ENCODE data around the gene RERG.

RERG gene

DNA sequence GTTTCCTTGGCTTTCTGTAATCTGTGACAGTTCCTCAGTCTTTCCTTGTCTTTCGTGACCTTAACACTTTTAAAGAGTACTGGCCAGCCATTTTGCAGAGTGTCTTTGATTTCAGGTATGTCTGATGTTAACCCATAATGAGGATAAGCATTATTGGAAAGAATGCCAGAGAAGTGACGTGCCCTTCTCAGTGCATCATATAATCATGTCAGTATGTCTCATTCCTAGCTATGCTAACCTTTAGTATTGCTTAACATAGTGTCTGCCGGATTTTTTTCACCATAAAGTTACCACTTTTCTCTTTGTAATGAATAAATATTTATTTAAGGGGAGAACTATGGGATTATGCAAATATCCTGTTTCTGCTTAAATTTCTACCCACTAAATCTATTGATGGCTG lies 28.5 kb downstream of the RERG start:
- no peak for DNase-seq (ENCODE audit: extremely low read depth in 1 of 2, low read depth in 1 of 2)

DNA sequence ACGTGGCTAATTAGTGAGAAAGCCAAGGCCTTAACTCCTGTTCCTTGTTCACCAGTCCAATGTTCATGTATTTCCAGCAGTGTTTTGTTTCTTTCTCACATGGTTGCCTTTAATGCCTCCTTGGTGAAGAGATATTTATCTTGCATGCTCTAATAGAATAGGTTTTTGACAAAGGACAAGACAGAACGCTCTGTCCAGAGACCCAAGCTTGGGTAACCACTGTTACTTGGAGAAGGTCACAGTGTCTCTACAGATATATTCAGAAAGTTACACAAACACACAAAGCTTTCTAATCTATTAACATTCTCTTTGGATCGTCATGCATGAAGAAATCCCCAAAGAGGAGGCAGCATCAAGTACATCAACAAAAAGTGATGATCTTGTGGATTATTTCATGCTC lies 33.1 kb downstream of the RERG start:
- no peak for DNase-seq (ENCODE audit: extremely low read depth in 1 of 2, low read depth in 1 of 2)

DNA sequence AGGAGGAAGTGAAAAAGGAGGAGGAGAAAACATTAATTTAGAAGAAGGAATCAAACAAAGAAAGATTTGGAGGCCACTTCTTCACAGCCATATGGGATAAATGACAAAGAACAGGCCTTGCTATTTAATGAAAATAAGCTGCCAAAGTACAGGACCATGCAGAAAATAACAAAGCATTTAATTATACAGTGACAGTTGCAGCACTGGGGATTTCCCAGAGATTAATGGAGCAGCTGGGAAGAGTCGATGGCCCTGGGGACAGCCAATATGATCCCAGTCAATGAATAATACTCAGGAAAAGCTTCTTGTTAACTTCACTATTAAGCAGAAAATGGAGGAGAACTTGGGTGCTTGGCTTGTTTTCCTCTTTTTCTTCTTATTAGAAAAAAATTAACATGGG lies 34.6 kb downstream of the RERG start:
- no peak for DNase-seq (ENCODE audit: extremely low read depth in 1 of 2, low read depth in 1 of 2)

DNA sequence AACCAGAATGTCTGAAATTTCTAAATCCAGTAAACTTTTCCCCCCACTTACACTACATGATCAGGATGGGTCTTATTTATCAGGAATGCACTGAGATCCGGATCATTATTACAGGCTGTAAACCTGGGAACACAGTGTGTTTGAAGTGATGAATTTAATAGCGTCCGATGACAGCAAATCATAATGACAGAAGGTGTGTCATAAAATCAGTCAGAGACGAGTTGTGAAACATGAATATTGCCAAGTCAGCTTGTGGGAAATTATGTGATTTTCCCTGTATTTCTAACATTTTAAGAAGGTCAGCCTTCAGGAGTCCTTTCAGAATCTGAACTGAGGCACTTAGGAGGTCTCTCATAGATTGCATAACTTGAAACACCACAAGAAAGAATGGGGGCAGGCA lies 36.7 kb downstream of the RERG start:
- DNase-seq (ENCODE audit: extremely low read depth in 1 of 2, low read depth in 1 of 2) = no peak

DNA sequence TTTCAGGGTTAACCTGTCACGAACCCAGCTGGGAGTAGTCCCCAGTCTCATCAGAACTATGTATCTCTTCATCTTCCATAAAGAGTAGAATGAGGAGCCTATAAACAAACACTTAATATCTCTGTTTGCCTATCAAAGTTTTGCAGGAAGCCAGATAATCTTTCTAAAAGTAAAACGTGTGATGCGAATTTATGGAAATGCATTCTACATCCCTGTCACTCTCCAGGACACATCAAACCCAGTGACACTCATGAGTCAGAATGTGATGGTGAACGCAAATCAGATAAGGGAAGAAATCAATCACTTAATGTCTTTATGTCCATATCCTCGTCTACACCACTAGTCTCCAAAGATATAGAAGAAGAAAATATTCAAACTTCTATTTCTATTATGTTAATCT lies 37.4 kb downstream of the RERG start:
- DNase-seq (ENCODE audit: extremely low read depth in 1 of 2, low read depth in 1 of 2) = no peak

DNA sequence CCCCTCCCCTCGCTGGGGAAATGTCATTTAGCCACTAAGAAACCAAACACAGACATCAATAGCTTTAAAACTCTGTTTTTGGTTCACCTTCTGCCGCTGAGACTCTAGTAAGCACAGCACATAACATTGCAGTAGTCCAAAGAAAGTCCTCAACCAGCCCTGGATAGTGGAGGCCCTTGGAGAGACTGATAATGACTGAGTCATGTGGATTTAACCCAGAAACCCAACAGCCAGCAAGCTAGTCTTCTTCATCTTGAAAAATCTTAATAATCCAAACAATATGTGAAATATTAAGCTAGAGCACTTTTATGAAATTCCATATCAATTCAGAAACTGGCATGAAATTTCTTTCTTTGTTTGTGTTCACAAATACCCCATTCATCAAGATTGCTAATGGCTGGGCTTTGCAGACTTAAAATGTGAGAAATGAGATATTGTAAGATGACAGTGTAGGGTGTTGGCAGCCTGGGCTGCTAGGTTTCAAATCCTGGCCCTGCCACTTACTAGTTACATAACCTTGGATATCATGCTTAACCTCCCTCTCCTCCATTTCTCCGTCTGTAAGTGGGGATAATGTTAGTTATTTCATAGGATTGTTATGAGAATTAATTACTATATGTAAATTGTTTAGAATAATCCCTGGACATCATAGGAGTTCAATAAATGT lies 40.1 kb downstream of the RERG start:
- DNase-seq (ENCODE audit: extremely low read depth in 1 of 2, low read depth in 1 of 2) = no peak

DNA sequence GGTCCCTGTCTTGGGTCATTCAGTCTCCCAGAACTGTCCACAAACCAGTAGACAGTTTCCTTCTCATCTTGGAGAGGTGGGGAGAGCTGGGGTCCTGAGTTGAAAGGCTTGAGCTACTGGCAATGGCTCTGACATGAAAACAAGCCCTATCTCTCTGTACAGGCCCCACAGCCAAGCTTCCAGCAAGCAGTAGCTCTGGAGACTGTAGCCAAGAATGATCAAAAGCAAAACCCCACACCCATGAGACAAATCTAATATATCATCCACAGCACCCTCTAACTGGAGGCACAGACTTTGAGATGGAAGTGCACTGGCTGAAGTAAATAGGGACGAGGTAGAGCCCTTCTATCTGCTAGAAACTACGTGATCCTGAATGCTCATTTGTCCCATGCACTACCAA lies 40.9 kb downstream of the RERG start:
- DNase-seq (ENCODE audit: extremely low read depth in 1 of 2, low read depth in 1 of 2) = no peak

DNA sequence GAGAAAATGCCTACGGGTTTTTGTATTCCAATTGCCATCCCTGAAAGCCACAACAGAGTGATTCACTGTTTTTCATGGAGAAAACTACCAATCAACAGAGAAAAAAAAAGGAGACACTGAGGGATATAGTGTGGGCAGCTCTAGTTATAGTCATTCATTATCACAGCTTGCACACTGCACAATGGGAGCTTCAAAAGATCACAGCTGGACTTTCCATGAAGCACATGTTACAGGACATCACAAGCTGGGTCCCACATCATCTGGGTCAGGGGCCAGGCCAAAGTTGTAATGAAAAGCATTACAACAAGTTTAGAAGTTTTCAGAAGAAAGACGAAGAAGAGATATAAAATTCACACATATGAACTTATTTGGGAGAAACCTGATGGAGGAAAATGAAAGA lies 41.5 kb downstream of the RERG start:
- no peak for DNase-seq (ENCODE audit: extremely low read depth in 1 of 2, low read depth in 1 of 2)

DNA sequence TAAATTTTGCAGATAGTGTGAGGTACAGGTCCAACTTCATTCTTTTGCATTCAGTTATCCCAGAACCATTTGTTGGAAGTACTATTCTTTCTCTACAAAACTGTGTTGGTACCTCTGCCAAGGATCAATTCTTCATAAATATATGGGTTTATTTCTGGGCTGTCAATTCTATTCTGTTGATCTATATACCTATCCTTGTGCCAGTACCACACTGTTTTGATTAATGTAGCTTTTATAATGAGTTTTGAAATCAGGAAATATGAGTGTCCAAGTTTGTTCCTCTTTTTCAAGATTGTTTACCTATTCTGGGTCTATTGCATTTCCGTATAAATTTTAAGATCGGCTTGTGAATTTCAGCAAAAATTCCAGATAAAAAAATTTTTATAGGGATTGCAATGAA lies 48.1 kb downstream of the RERG start:
- DNase-seq (ENCODE audit: extremely low read depth in 1 of 2, low read depth in 1 of 2) = no peak

DNA sequence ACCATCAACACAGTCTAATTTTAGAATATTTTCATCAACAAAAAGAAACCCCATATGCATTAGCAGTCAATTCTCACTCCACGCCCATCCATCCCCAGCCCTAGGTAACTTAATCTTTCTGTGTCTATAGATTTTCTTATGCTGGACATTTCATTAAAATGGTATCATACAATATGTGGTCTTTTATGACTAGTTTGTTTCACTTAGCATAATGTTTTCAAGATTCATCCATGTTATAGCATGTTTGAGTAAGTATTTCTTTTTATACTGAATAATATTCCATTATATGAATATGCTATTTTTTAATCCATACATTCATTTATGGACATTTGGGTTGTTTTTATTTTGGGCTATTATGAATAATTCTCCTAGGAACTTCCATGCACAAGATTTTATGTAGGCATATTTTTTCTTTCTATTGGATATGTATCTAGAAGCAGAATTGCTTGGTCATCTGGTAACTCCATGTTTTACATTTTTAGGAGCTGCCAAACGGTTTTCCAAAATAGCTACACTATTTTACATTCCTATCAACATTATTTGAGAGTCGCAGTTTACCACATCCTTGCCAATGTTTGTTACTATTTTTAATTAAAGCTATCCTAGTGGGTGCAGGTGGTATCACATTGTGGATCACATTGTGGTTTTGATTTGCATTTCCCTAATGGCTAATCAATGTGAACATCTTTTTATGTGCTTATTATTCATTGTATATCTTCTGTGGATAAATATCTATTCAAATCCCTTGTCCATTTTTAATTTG lies 49.0 kb downstream of the RERG start:
- no peak for DNase-seq (ENCODE audit: extremely low read depth in 1 of 2, low read depth in 1 of 2)

DNA sequence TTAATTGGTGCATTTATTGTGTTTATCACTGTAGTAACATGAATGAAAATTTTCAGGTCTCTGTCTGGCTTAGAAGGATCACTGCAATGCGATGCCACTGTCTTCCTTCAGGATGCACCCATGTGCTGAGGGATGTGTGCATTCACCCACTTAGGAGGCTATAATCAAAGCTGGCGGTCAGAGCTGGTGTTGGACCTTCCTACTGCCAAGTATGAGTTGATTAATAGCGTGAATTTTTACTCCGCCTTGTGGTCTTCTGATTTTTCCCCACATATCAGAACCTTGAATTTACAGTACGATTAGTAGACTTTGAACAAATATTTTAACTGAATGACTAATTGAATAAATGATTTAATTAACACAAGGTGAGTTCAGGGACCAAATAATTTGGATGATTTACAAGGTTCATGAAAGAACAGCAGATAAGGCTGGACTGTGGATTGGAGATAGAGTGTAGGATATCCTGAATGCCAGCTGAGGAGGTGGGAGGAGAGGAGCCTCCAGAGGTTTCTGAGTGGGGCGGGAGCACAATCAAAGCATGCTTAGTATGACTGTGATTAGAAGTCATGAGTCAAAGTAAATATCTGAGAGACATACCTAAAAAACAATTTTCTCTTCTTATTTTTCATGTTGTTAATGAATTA lies 50.1 kb downstream of the RERG start:
- DNase-seq (ENCODE audit: extremely low read depth in 1 of 2, low read depth in 1 of 2) = no peak

DNA sequence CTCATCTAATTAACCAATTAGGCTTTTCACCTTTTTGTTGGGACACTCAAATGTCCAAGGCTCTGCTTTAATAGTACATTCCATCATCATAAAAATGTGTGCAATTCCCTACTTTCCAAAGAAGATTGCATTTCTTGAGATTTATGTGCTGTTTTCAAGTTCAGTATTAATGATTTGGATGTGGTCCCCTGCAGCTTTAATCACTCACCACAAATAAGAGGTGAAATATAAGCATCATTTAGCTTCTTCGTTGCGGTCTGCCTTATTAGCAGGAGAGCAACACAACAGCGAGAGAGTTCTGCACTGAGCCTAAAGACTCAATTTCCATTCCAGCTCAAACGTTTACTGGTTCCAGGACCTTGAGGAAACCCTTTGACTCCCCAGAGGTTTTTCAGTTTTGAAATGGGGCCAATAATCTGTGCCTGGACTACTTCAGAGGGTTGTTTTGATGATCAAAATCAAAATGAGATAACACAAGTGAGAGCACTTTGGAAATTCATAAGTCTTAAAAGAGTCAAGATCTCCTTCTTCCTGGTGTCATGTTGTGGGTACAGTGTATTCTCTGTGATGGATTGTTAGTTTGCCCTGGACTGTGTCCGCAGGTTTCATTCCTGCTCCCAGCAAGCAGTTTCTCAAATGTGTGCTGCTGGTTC lies 53.1 kb downstream of the RERG start:
- no peak for DNase-seq (ENCODE audit: extremely low read depth in 1 of 2, low read depth in 1 of 2)

DNA sequence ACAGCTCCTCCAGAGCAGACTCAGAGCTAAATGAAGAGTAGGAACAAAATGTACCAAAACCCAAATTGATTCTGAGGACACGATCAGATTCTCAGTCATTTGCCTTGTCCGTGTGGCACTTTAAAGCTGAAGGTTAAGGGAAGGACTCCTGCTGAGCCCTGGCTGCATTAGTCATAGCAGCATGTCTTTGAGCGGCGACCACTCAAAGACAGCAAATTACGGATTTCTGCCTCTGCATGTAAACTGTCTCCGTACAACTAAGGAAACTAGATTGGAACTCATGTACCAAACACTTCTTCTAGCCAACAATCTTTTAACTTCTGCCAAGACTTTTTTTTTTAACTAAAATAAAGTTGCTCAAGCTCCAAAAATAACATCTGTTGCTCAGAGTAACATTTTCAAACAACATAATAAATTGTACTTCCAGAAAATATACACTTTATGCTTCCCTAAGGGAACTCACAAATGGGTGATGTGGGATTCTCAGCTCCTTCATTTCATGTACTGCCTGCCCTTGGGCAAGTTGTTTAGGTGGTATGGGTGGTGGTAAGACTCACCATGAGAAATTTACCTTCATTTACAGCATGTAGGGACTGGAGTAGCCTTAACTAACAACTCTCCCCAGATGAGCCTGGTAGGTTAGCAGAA lies 56.1 kb downstream of the RERG start:
- no peak for DNase-seq (ENCODE audit: extremely low read depth in 1 of 2, low read depth in 1 of 2)

DNA sequence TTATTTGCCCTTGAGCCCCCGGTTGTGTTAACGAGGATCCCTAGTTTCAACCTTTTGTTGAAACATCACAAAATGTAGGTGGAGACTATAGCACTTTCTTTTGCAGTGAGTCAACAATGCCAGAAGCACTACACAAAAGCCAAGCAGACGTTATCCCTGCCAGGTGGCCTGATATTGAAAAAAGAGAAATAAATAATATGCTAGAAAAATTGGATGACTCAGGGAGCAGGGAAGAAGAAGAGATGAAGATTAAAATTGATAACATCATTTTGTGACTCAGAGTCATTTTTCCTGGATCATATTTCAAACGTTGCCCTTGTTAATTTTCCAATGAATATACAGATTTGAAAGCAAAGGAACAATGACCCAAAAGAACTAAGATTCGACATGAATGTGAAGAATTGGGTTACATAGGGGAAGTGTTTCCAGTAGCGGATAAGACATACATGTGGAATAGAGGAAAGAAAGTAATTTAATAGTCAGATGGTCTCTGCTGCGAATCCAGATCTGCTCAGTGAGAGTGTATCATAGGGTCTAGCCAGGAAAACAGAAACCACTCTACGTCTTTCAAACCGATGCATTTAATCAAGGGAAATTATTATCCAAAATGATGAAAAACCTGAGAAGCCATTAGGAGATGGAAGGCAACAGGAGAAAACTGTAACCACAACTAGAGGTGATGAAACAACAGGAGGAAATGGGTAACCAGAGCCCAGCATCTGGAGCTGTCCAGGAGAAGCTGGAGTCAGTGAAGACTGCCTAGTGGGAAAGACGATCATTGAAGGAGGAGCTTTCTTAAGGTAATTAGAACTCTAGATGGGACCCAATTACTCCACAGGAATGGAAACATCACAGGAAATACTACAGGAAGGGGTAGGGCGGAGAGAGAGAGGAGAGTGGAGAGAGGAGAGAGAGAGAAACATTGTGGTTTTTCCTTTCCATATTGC lies 57.9 kb downstream of the RERG start:
- DNase-seq (ENCODE audit: extremely low read depth in 1 of 2, low read depth in 1 of 2) = no peak

DNA sequence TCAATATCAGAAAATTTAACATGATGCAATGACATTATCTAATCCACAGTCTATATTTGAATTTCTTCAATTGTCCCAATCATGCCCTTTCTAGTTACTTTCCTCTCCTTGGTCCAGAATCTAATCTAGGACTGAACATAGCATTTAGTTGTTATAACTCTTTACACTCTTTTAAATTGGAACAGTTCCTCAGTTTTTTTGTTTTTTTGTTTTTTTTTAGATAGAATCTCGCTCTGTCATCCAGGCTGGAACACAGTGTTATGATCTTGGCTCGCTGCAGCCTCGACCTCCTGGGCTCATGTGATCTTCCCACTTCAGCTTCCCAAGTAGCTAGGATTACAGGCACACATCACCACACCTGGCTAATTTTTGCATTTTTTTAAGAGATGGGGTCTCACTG lies 63.1 kb downstream of the RERG start:
- no peak for DNase-seq (ENCODE audit: extremely low read depth in 1 of 2, low read depth in 1 of 2)

DNA sequence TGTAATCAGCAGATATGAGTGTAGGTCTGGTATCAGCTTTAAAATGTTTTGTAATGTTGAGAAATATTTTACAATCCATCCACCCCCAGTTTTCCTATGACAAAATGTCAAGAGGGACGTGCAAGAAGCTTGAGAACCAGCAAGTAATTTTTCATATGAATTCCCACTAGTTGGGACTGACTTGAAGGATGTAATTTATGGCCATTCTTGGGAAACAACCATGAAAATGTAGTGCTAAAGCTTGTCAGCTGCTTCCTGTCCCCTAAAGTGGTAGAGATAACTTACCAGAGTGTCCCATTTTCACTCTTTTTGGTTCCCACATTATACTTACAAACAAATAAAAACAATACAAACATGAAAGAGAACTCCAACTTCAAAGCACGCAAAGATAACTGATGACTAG lies 63.9 kb downstream of the RERG start:
- DNase-seq (ENCODE audit: extremely low read depth in 1 of 2, low read depth in 1 of 2) = no peak

DNA sequence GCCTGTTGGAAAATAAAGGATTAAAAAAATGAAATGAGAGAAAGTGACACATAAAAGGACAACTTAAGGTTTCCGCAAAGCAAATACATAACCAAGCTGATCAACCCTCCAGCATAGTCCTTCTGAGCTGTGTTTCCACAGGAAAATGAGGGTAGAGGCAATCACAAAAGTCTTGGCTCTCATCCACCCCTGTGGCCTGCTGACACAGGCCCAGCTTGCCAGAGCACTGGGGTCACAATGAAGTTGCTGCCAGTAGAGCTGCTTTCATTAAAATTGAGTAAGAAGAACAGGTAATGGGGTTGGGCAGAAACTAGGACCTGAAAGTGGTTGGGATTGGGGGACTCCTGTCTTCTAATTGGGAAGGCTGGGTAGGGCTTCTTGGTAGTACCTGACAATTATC lies 65.9 kb downstream of the RERG start:
- DNase-seq (ENCODE audit: extremely low read depth in 1 of 2, low read depth in 1 of 2) = no peak

DNA sequence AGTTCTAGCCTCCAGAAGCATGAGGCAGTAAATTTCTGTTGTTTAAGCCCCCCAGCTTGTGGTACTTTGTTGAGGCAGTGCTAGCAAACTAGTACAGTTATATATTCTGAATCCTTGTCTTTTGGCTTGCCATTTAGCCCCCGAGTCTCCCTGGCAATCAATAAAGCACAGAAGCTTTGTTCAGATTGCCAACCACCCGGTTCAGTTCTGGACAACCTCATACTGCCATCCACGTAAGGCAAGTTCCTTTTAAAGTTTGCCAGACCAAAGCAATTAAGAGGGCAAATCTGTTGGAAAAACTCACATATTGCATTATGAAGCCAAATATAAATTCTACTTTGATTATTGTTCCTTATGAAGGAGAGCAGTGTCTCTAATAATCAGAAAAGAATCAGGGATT lies 67.1 kb downstream of the RERG start:
- DNase-seq (ENCODE audit: extremely low read depth in 1 of 2, low read depth in 1 of 2) = no peak

DNA sequence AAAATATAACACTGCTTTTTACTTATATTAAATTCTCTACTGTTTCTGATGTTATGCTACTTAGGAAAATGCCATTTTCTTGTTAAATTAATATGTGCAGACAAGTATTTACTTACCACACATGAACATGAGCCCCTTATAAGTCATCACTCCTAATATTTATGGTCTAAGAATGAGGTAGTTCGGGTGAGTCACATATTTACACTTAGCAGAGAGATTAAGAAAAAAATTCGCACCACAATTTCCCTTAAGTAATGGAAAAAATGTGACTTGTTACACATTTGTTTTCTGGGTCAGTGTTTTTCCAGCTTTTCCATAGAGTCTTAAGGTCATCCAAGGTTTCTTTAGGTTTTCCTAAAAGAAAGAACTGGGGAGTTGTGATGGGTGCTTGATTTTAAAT lies 68.3 kb downstream of the RERG start:
- DNase-seq (ENCODE audit: extremely low read depth in 1 of 2, low read depth in 1 of 2) = no peak

DNA sequence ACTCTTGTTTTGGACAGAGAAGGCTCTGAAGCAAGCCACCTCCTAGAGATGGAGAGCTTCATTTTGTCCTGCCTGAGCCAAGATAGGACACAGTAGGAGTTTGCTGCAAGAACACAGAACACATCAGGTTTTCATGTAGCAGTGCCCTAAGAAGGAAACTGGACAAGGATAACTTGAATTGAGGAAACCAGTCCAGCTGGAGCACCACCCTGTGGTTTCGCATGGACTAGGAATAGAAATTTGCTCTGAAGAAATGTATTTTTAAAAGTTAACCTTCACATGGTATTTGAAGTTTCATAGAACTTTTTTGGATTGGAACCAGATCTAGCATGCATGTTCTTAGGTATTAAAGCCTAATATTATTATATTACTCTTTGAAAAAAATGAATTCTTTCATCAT lies 68.8 kb downstream of the RERG start:
- DNase-seq (ENCODE audit: extremely low read depth in 1 of 2, low read depth in 1 of 2) = no peak

Data from stimulated activated CD8-positive, alpha-beta memory T cell treated with anti-CD3 and anti-CD28 coated beads, Interleukin-7, amount 100 ng/mL, for 48 hours (primary cell).